Measurements from ENCODE around the gene HRH1.

DNA sequence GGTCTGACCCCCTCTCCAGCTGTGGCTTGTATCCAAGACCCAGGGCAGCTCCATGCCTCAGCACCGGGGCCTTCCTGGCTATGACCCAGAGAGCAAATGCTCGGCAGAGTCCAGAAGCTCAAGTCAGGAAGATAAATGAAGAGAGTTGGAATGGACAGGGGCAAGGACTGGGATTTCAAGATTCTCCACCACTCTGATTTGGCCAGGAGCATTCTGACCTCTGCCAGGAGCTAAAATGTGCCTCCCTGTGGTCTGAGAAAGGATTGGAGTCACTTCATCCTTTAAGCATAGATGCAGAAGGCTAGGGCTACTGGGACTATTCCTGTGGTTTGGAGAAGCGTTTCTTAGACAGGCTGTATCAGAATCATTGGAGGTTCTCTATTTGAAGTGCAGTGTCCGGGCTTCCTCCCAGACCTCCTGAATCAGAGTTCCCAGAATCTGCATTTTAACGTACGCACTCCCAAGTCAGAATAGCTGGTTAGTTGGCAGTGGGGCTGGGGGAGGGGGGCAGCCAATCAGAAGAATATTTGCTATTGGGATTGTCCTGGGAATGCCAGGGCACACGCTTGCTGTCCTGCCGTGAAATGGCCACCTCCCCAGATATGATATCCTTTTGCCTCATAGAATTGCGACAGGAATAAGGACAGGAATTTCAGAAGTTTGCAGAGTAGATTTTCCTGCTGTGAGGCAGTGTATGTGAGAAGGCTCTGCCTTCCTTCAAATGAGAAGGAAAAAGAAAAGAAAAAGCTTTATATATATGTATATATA is 57.4 kb downstream of the HRH1 start:
- no peak for TF ChIP-seq POLR2A (IDR thresholded peaks at IDR 0.05; ENCODE audit: low read depth, low read length)
- no peak for TF ChIP-seq POLR2AphosphoS5 (IDR thresholded peaks at IDR 0.05; ENCODE audit: low read depth, low read length)
- TF ChIP-seq TAF1 (IDR thresholded peaks at IDR 0.05; ENCODE audit: low read depth, low read length), result no peak
- no peak for TF ChIP-seq PAX5 (IDR thresholded peaks at IDR 0.05; ENCODE audit: insufficient read depth, low read length, severe bottlenecking)
- TF ChIP-seq SPI1 (IDR thresholded peaks at IDR 0.05; ENCODE audit: low read depth, low read length), result no peak
